ENCODE measurements around the gene MYO6.

MYO6 gene

DNA sequence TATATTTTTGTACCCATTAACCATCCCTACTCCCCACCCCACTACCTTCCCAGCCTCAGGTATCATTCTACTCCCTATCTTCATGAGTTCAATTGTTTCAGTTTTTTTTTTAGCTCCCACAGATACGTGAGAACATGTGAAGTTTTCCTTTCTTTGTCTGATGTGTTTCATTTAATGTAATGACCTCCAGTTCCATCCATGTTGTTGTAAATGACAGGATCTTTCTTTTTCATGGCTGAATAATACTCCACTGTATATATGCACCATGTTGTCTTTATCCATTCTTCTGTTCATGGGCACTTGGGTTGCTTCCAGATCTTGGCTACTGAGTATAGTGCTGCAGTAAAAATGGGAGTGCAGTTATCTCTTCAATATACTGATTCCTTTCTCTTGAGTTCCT, 63.5 kb downstream of the MYO6 start:
- ChIA-PET CTCF (no interaction called here), POLR2A (no interaction called here)
- TF ChIP-seq CTCF (IDR thresholded peaks at IDR 0.05; ENCODE audit: insufficient read depth, low read length, missing control alignments), result no peak
- no peak for DNase-seq (ENCODE audit: low read depth, low spot score)
- H3K4me3 ChIP-seq (ENCODE audit: low read depth, low read length), result no peak overlapping the region

- TF ChIP-seq CTCF (IDR thresholded peaks at IDR 0.05; ENCODE audit: insufficient read depth, low read length, missing control alignments), result no peak
- no peak overlapping the region for H3K4me3 ChIP-seq (ENCODE audit: low read depth, low read length)
- POLR2A ChIA-PET, result no interaction called here
- CTCF ChIA-PET, result no interaction called here
- DNase-seq (ENCODE audit: low read depth, low spot score), result no peak
Measured at GRCh38 chr6:75813476-75814250, 64.6 kb downstream of the MYO6 start.

DNA sequence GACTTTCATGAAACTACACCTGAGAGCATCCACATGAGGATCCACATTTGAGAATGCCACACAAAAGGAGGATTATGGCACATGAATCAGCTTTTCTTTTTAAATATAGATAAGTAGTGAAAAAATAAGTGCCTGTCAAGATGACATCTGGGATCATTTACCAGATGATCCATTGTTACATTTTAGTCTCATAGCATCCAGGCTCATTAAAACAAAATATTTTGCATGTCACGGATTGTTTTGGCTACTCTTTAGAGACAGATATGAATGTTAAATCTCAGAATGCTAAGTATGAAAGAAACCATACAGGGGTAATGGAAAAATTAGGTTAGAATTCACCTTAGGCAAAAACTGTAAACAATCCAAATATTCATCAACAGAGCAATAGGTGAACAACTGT, 66.7 kb downstream of the MYO6 start:
- ChIA-PET CTCF (interaction anchor here (1.4 kb wide), 1 partner anchor 15 kb away, joined by 4 read pairs; no protein-coding TSS in a partner anchor), POLR2A (no interaction called here)
- DNase-seq (ENCODE audit: low read depth, low spot score), result no peak
- H3K4me3 ChIP-seq (ENCODE audit: low read depth, low read length), result no peak overlapping the region
- no peak for TF ChIP-seq CTCF (IDR thresholded peaks at IDR 0.05; ENCODE audit: insufficient read depth, low read length, missing control alignments)

DNA sequence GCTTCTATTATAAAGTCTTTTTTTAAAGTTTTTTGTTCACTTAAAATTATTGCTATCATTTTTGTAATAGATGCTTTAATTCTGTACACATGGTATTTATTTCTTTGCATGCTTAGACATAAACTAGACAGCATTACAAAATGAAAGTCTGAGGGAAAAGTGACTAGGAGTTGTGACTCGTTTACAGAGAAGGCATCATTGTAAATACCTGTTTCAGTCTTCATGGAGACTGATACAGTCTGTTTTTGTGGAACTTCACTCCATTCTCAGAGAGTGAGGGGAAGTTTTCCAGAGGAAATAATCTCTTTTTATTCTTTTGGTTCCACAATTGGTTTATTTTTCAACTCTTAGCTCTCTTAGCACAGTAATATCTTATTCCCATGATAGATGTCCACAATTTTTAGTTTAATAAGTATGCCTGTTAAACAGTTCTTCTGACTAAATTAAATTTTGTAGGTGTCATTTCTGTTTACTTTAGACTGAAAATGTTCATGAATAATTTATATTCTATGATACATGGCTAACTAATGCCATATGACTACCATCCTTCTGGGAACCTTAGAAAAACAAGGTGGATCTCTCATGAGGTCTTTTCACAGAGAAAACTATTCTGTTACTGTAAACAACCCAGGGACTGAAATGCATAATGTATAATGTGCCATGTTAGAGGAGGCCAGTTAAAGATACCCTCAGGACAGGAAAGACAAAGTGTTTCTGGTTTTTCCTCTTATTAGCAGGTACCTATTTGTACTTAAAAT, 69.2 kb downstream of the MYO6 start:
- ChIA-PET CTCF (interaction anchor here (0.8 kb wide), 1 partner anchor 67 kb away, joined by 3 read pairs; no protein-coding TSS in a partner anchor), POLR2A (no interaction called here)
- DNase-seq (ENCODE audit: low read depth, low spot score), result no peak
- TF ChIP-seq CTCF (IDR thresholded peaks at IDR 0.05; ENCODE audit: insufficient read depth, low read length, missing control alignments), result no peak
- no peak overlapping the region for H3K4me3 ChIP-seq (ENCODE audit: low read depth, low read length)

- ChIA-PET POLR2A (no interaction called here), CTCF (interaction anchor here (0.9 kb wide), 1 partner anchor 12 kb away, joined by 3 read pairs; no protein-coding TSS in a partner anchor)
- no peak overlapping the region for H3K4me3 ChIP-seq (ENCODE audit: low read depth, low read length)
- no peak for DNase-seq (ENCODE audit: low read depth, low spot score)
- TF ChIP-seq CTCF (IDR thresholded peaks at IDR 0.05; ENCODE audit: insufficient read depth, low read length, missing control alignments), result no peak
Measured at GRCh38 chr6:75819776-75820487, 70.9 kb downstream of the MYO6 start.

- DNase-seq (ENCODE audit: low read depth, low spot score), result no peak
- CTCF ChIA-PET, result no interaction called here
- H3K4me3 ChIP-seq (ENCODE audit: low read depth, low read length), result no peak overlapping the region
- TF ChIP-seq CTCF (IDR thresholded peaks at IDR 0.05; ENCODE audit: insufficient read depth, low read length, missing control alignments), result no peak
- POLR2A ChIA-PET, result no interaction called here
Measured at GRCh38 chr6:75824160-75824559, 75.1 kb downstream of the MYO6 start.
